ENCODE results near the gene CCDC170. TPM values are rescaled to one million over a fixed set of nuclear protein-coding genes. Genes with fewer than 3 reads are reported as not detected.

Gene CCDC170
- total and polyA plus RNA-seq, 2 donors (not counting 1 experiment from before 2014, with no cell fraction given) = 0.76 to 0.83 TPM

DNA sequence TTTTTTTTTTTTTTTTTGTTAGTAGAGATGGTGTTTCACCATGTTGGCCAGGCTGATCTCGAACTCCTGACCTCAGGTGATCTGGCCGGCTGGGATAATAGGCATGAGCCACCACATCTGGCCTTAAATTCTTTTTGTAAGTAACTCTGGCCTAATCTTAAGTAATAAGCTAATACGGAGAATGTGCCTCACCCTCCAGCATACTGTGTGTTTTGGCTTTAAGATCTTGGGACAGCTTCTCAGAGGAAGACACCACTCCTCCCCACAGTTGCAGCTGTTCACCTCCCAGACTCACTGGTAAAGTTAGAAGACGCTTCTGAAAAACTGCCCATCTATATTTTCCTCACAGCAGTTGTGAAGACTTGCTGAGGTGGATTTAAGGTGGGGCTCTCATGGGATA, 120.8 kb downstream of the CCDC170 start:
- H3K27me3 ChIP-seq (ENCODE audit: control insufficient read depth, insufficient read depth, low read length) = no peaks in the 10 kb centered on the region
- TF ChIP-seq EZH2 (IDR thresholded peaks at IDR 0.05; ENCODE audit: low read length, missing control alignments) = no peak
- TF ChIP-seq, protein P1, sequence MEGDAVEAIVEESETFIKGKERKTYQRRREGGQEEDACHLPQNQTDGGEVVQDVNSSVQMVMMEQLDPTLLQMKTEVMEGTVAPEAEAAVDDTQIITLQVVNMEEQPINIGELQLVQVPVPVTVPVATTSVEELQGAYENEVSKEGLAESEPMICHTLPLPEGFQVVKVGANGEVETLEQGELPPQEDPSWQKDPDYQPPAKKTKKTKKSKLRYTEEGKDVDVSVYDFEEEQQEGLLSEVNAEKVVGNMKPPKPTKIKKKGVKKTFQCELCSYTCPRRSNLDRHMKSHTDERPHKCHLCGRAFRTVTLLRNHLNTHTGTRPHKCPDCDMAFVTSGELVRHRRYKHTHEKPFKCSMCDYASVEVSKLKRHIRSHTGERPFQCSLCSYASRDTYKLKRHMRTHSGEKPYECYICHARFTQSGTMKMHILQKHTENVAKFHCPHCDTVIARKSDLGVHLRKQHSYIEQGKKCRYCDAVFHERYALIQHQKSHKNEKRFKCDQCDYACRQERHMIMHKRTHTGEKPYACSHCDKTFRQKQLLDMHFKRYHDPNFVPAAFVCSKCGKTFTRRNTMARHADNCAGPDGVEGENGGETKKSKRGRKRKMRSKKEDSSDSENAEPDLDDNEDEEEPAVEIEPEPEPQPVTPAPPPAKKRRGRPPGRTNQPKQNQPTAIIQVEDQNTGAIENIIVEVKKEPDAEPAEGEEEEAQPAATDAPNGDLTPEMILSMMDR (conservative IDR thresholded peaks at IDR 0.05 in 1 of 2, IDR thresholded peaks at IDR 0.05 in 1 of 2; ENCODE audit: low read depth in 1 of 2, low read length in 2 of 2) = no peak
- H3K27ac ChIP-seq (ENCODE audit: insufficient read depth, low read length) = no peak overlapping the region
- no peak overlapping the region for H2AFZ ChIP-seq (ENCODE audit: low read length)
- H3K4me3 ChIP-seq (replicated peaks in 1 of 4; ENCODE audit: control extremely low read depth in 1 of 4, insufficient read depth in 1 of 4, low read depth in 3 of 4, low read length in 4 of 4) = no peak overlapping the region
- H3K9ac ChIP-seq (ENCODE audit: insufficient read depth, low read length) = no peak overlapping the region
- no peaks in the 10 kb centered on the region for H3K9me3 ChIP-seq (ENCODE audit: control insufficient read depth, insufficient read depth, low read depth, low read length)
- H3K4me2 ChIP-seq (ENCODE audit: extremely low read depth, insufficient read depth, low read length) = no peak overlapping the region
- H3K4me1 ChIP-seq (ENCODE audit: control insufficient read depth, extremely low read depth, insufficient read depth, low read length) = no peaks in the 10 kb centered on the region
- H3K36me3 ChIP-seq (ENCODE audit: control insufficient read depth, insufficient read depth, low read length) = no peaks in the 10 kb centered on the region
- H4K20me1 ChIP-seq (ENCODE audit: control insufficient read depth, extremely low read depth, insufficient read depth, low read length) = no peaks in the 10 kb centered on the region
- DNase-seq (ENCODE audit: low read depth in 2 of 2) = no peak
- H3K79me2 ChIP-seq (ENCODE audit: control insufficient read depth, insufficient read depth, low read length) = no peaks in the 10 kb centered on the region

DNA sequence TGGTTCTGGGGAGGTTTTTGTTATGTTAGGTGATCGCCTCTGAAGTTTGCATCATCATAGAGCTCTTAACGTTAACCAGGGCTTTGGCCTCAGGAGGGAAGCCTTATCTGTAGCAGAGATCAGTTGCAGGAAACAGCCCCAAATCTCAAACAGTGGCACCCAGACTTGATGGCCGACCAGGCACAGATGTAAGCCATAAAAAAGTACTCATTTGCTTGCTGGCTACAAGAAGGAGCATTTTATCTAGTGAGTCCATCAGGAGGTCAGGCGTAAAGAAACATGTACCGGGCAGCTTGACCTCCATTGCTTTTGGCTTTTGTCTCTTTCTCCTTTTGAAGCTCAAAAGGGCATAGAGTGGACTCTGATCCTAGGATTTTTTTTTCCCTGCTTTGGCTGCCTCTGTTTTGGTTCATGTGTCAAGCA, 122.3 kb downstream of the CCDC170 start:
- DNase-seq (ENCODE audit: low read depth in 2 of 2) = no peak
- Histone ChIP-seq H3K4me3 (replicated peaks in 1 of 4; ENCODE audit: control extremely low read depth in 1 of 4, insufficient read depth in 1 of 4, low read depth in 3 of 4, low read length in 4 of 4) (no peak overlapping the region), H3K27me3 (ENCODE audit: control insufficient read depth, insufficient read depth, low read length) (no peaks in the 10 kb centered on the region), H3K9ac (ENCODE audit: insufficient read depth, low read length) (no peak overlapping the region), H3K79me2 (ENCODE audit: control insufficient read depth, insufficient read depth, low read length) (no peaks in the 10 kb centered on the region), H3K4me2 (ENCODE audit: extremely low read depth, insufficient read depth, low read length) (no peak overlapping the region), H3K4me1 (ENCODE audit: control insufficient read depth, extremely low read depth, insufficient read depth, low read length) (no peaks in the 10 kb centered on the region), H4K20me1 (ENCODE audit: control insufficient read depth, extremely low read depth, insufficient read depth, low read length) (no peaks in the 10 kb centered on the region), H2AFZ (ENCODE audit: low read length) (no peak overlapping the region), H3K36me3 (ENCODE audit: control insufficient read depth, insufficient read depth, low read length) (no peaks in the 10 kb centered on the region), H3K9me3 (ENCODE audit: control insufficient read depth, insufficient read depth, low read depth, low read length) (no peaks in the 10 kb centered on the region), H3K27ac (ENCODE audit: insufficient read depth, low read length) (no peak overlapping the region)
- TF ChIP-seq, protein P1 (conservative IDR thresholded peaks at IDR 0.05 in 1 of 2, IDR thresholded peaks at IDR 0.05 in 1 of 2; ENCODE audit: low read depth in 1 of 2, low read length in 2 of 2) = no peak
- no peak for TF ChIP-seq EZH2 (IDR thresholded peaks at IDR 0.05; ENCODE audit: low read length, missing control alignments)

- Histone ChIP-seq H3K4me3 (replicated peaks in 1 of 4; ENCODE audit: control extremely low read depth in 1 of 4, insufficient read depth in 1 of 4, low read depth in 3 of 4, low read length in 4 of 4) (no peak overlapping the region), H4K20me1 (ENCODE audit: control insufficient read depth, extremely low read depth, insufficient read depth, low read length) (no peaks in the 10 kb centered on the region), H3K27me3 (ENCODE audit: control insufficient read depth, insufficient read depth, low read length) (no peaks in the 10 kb centered on the region), H3K36me3 (ENCODE audit: control insufficient read depth, insufficient read depth, low read length) (no peaks in the 10 kb centered on the region), H3K79me2 (ENCODE audit: control insufficient read depth, insufficient read depth, low read length) (no peaks in the 10 kb centered on the region), H3K27ac (ENCODE audit: insufficient read depth, low read length) (no peak overlapping the region), H3K4me1 (ENCODE audit: control insufficient read depth, extremely low read depth, insufficient read depth, low read length) (no peaks in the 10 kb centered on the region), H3K9me3 (ENCODE audit: control insufficient read depth, insufficient read depth, low read depth, low read length) (no peaks in the 10 kb centered on the region), H3K4me2 (ENCODE audit: extremely low read depth, insufficient read depth, low read length) (no peak overlapping the region), H3K9ac (ENCODE audit: insufficient read depth, low read length) (no peak overlapping the region), H2AFZ (ENCODE audit: low read length) (no peak overlapping the region)
- TF ChIP-seq, protein P1 (conservative IDR thresholded peaks at IDR 0.05 in 1 of 2, IDR thresholded peaks at IDR 0.05 in 1 of 2; ENCODE audit: low read depth in 1 of 2, low read length in 2 of 2) = no peak
- no peak for TF ChIP-seq EZH2 (IDR thresholded peaks at IDR 0.05; ENCODE audit: low read length, missing control alignments)
- no peak for DNase-seq (ENCODE audit: low read depth in 2 of 2)
Observed at GRCh38 chr6:151616600-151616999, 122.8 kb downstream of the CCDC170 start.
